ENCODE data around the gene CENPT. TPM values are rescaled to one million over a fixed set of nuclear protein-coding genes. Genes with fewer than 3 reads are reported as not detected.

CENPT gene
- total and polyA plus RNA-seq, 2 donors (not counting 3 experiments of a cell fraction or from before 2014, with no cell fraction given): 60.3 to 61.3 TPM

GRCh38 chr16:67868290-67868689, 20.8 kb upstream of the CENPT start:
- H4K20me1 ChIP-seq (replicated peaks; ENCODE audit: control insufficient read depth, extremely low read depth, insufficient read depth, low read length): peaks cover 2% of the 10 kb centered on the region
- DNase-seq (ENCODE audit: low read depth, low spot score): no peak
- CTCF ChIA-PET: interaction anchor here (1.2 kb wide), 1 partner anchor 52 kb away, joined by 3 read pairs; no protein-coding TSS in a partner anchor
- peaks cover 22% of the 10 kb centered on the region for H3K79me2 ChIP-seq (ENCODE audit: control insufficient read depth, insufficient read depth, low read length)
- H2AFZ ChIP-seq (ENCODE audit: low read depth, low read length): no peak overlapping the region
- H3K4me3 ChIP-seq (replicated peaks in 1 of 3; ENCODE audit: insufficient read depth in 1 of 3, low read depth in 1 of 3, low read length in 3 of 3): no peak overlapping the region
- no peak for TF ChIP-seq MYC (IDR thresholded peaks at IDR 0.05; ENCODE audit: low read depth, low read length)
- TF ChIP-seq JUN (IDR thresholded peaks at IDR 0.05; ENCODE audit: borderline replicate concordance, insufficient read depth, insufficient read length, low read depth): no peak
- TF ChIP-seq GATA2 (IDR thresholded peaks at IDR 0.05; ENCODE audit: insufficient read depth, insufficient read length, low read depth, low read length): no peak
- TF ChIP-seq, protein P1, sequence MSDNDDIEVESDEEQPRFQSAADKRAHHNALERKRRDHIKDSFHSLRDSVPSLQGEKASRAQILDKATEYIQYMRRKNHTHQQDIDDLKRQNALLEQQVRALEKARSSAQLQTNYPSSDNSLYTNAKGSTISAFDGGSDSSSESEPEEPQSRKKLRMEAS (IDR thresholded peaks at IDR 0.05; ENCODE audit: insufficient read depth, insufficient read length): no peak
- no peak for TF ChIP-seq POLR2A (IDR thresholded peaks at IDR 0.05; ENCODE audit: low read depth, low read length)
- TF ChIP-seq, protein P2, sequence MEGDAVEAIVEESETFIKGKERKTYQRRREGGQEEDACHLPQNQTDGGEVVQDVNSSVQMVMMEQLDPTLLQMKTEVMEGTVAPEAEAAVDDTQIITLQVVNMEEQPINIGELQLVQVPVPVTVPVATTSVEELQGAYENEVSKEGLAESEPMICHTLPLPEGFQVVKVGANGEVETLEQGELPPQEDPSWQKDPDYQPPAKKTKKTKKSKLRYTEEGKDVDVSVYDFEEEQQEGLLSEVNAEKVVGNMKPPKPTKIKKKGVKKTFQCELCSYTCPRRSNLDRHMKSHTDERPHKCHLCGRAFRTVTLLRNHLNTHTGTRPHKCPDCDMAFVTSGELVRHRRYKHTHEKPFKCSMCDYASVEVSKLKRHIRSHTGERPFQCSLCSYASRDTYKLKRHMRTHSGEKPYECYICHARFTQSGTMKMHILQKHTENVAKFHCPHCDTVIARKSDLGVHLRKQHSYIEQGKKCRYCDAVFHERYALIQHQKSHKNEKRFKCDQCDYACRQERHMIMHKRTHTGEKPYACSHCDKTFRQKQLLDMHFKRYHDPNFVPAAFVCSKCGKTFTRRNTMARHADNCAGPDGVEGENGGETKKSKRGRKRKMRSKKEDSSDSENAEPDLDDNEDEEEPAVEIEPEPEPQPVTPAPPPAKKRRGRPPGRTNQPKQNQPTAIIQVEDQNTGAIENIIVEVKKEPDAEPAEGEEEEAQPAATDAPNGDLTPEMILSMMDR (IDR thresholded peaks at IDR 0.05; ENCODE audit: extremely low read depth in 1 of 2, insufficient read depth in 1 of 2, low read depth in 1 of 2, low read length in 2 of 2): no peak
- TF ChIP-seq POLR2AphosphoS5 (IDR thresholded peaks at IDR 0.05; ENCODE audit: insufficient read depth, low read depth, low read length): no peak
- TF ChIP-seq EZH2 (IDR thresholded peaks at IDR 0.05; ENCODE audit: borderline replicate concordance, low read depth, low read length, severe bottlenecking): no peak
- TF ChIP-seq FOS (IDR thresholded peaks at IDR 0.05; ENCODE audit: borderline replicate concordance, insufficient read depth, low read length): no peak
- POLR2A ChIA-PET: no interaction called here
- no peaks in the 10 kb centered on the region for H3K9me3 ChIP-seq (replicated peaks; ENCODE audit: control insufficient read depth, insufficient read depth, low read length)
- no peaks in the 10 kb centered on the region for H3K9me1 ChIP-seq (replicated peaks; ENCODE audit: control insufficient read depth, extremely low read depth, insufficient read depth, low read length)
- H3K4me2 ChIP-seq (ENCODE audit: insufficient read depth, low read length): no peak overlapping the region
- peaks cover 18 to 36% of the 10 kb centered on the region in 2 experiments for H3K36me3 ChIP-seq (ENCODE audit: control insufficient read depth in 2 of 2, extremely low read depth in 1 of 2, insufficient read depth in 2 of 2, low read length in 2 of 2)
- no peak overlapping the region for H3K9ac ChIP-seq (replicated peaks; ENCODE audit: extremely low read depth, insufficient read depth, low read length)
- dilution Hi-C loops (cut with MboI; ENCODE audit: extremely low pct_ligation_motif_present, low sequenced_read_pairs) (no loop called here), intact Hi-C loops (cut with micrococcal nuclease) (no loop called here)
- peaks cover 3% of the 10 kb centered on the region for H3K4me1 ChIP-seq (ENCODE audit: control insufficient read depth, extremely low read depth, insufficient read depth, low read length)
- no peak overlapping the region for H3K27ac ChIP-seq (ENCODE audit: insufficient read depth, low read depth, low read length)
- H3K27me3 ChIP-seq (ENCODE audit: control insufficient read depth in 2 of 2, insufficient read depth in 2 of 2, low read length in 2 of 2): no peaks in the 10 kb centered on the region
- no TSS peak for BruUV-seq (replicated peaks)
- no peak for FAIRE-seq
